CD4-positive, alpha-beta T cell treated with Interleukin-17A for 1 hour (primary cell): ENCODE data around the gene TTC9C.
"Not testable (repeated sequence)": the region's sequence is repeated elsewhere in the genome, so short reads cannot be mapped to it uniquely, and the experiment has no call there.

Experiments
- DNase-seq: peaks from one replicate; pipeline ENCODE4 v3.0.0-alpha.2; 2020

Gene TTC9C

GRCh38 chr11:62710001-62710345 lies 18.3 kb upstream of the TTC9C start:
- DNase-seq: no peak

- no peak for DNase-seq
These were observed 15.9 kb upstream of the TTC9C start for GRCh38 chr11:62712276-62712812.

- DNase-seq: no peak
These were observed 15.4 kb upstream of the TTC9C start for GRCh38 chr11:62712861-62713260.

- DNase-seq: no peak
These were observed 14.9 kb upstream of the TTC9C start for GRCh38 chr11:62713343-62713742.

- no peak for DNase-seq
These were observed 12.8 kb upstream of the TTC9C start for GRCh38 chr11:62715150-62716130.

- DNase-seq: no peak
These were observed 12.1 kb upstream of the TTC9C start for GRCh38 chr11:62716206-62716605.

- no peak for DNase-seq
These were observed 11.5 kb upstream of the TTC9C start for GRCh38 chr11:62716816-62717215.

GRCh38 chr11:62719302-62719978 lies 8.8 kb upstream of the TTC9C start:
- no peak for DNase-seq

- DNase-seq: no peak
These were observed 6.3 kb upstream of the TTC9C start for GRCh38 chr11:62721994-62722393.

GRCh38 chr11:62724171-62724570 lies 4.1 kb upstream of the TTC9C start:
- DNase-seq: no peak

GRCh38 chr11:62725646-62726045 lies 2.6 kb upstream of the TTC9C start:
- no peak for DNase-seq

GRCh38 chr11:62726156-62726914 lies 2.0 kb upstream of the TTC9C start:
- no peak for DNase-seq

- DNase-seq: no peak
These were observed 1.4 kb upstream of the TTC9C start for GRCh38 chr11:62726915-62727164.

GRCh38 chr11:62727165-62727871 lies 968 bp upstream of the TTC9C start, which contains the start of gene HNRNPUL2:
Gene HNRNPUL2, minus strand, starts transcription at chr11:62727457. Its CDS starts 301 bp downstream, at chr11:62727156.
- peak; percentile 99 for DNase-seq

GRCh38 chr11:62727872-62728170 lies 465 bp upstream of the TTC9C start:
- DNase-seq: peak; percentile 97

GRCh38 chr11:62730076-62730475 lies 1.8 kb downstream of the TTC9C start:
- not testable (repeated sequence) for DNase-seq

- DNase-seq: peak; percentile 28
These were observed 4.5 kb downstream of the TTC9C start for GRCh38 chr11:62732830-62733229.

GRCh38 chr11:62737196-62737595 lies 8.9 kb downstream of the TTC9C start:
- DNase-seq: no peak

GRCh38 chr11:62747475-62748160 lies 19.3 kb downstream of the TTC9C start:
- no peak for DNase-seq

- not testable (repeated sequence) for DNase-seq
These were observed 21.6 kb downstream of the TTC9C start for GRCh38 chr11:62749931-62750330.

GRCh38 chr11:62752177-62752785 lies 24.0 kb downstream of the TTC9C start:
- no peak for DNase-seq
